HEK293T (cell line): ENCODE measurements around the gene GIMAP6.
"Not testable (repeated sequence)": the region's sequence is repeated elsewhere in the genome, so short reads cannot be mapped to it uniquely, and the experiment has no call there.

ENCODE experiments used
- CTCF ChIA-PET: fragments of 350-600 bp; formaldehyde crosslinking; extraction: SDS; loops from one replicate; lab custom pipeline; 2021; ENCODE audit warnings: antibody characterized with exemption, inconsistent platforms; lab: Yijun Ruan, JAX
- POLR2A ChIA-PET: fragments of 350-600 bp; formaldehyde crosslinking; extraction: SDS; loops from one replicate; lab custom pipeline; 2020; ENCODE audit warnings: antibody characterized with exemption, inconsistent platforms; lab: Yijun Ruan, JAX
- DNase-seq: peaks from one replicate; pipeline ENCODE4 v3.0.0; 2012; ENCODE audit warnings: mixed read lengths; ENCODE audit errors: extremely low spot score
- ARNT ChIP-seq: fragments of 450-650 bp; IDR thresholded peaks from 2 replicates; pipeline ENCODE4 v1.6.1; 2017; ENCODE audit warnings: mild to moderate bottlenecking
- BHLHE40 ChIP-seq: fragments of 450-650 bp; IDR thresholded peaks from 2 replicates; pipeline ENCODE4 v1.6.1; 2016; ENCODE audit warnings: mild to moderate bottlenecking, moderate library complexity, borderline replicate concordance
- CTBP1 ChIP-seq: fragments of 450-650 bp; IDR thresholded peaks from 2 replicates; pipeline ENCODE4 v1.6.1; 2016; ENCODE audit warnings: borderline replicate concordance
- ELF4 ChIP-seq: fragments of 450-650 bp; IDR thresholded peaks from 2 replicates; pipeline ENCODE4 v1.6.1; 2017; ENCODE audit warnings: antibody characterized with exemption
- FOXA1 ChIP-seq: fragments of 450-650 bp; IDR thresholded peaks from 2 replicates; pipeline ENCODE4 v1.6.1; 2016; ENCODE audit warnings: mild to moderate bottlenecking
- FOXK2 ChIP-seq: fragments of 450-650 bp; IDR thresholded peaks from 2 replicates; pipeline ENCODE4 v1.6.1; 2016; ENCODE audit warnings: mild to moderate bottlenecking
- FOXM1 ChIP-seq: fragments of 450-650 bp; IDR thresholded peaks from 2 replicates; pipeline ENCODE4 v1.6.1; 2017; ENCODE audit warnings: mild to moderate bottlenecking, borderline replicate concordance
- HDGF ChIP-seq: fragments of 450-650 bp; IDR thresholded peaks from 2 replicates; pipeline ENCODE4 v1.6.1; 2017; ENCODE audit warnings: antibody characterized with exemption, borderline replicate concordance
- L3MBTL2 ChIP-seq: fragments of 450-650 bp; conservative IDR thresholded peaks from 2 replicates; pipeline ENCODE4 v1.6.1; 2016; ENCODE audit warnings: mild to moderate bottlenecking
- LEF1 ChIP-seq: fragments of 450-650 bp; IDR thresholded peaks from 2 replicates; pipeline ENCODE4 v1.6.1; 2017; ENCODE audit warnings: mild to moderate bottlenecking, borderline replicate concordance
- NFRKB ChIP-seq: fragments of 450-650 bp; IDR thresholded peaks from 2 replicates; pipeline ENCODE4 v1.6.1; 2016; ENCODE audit warnings: mild to moderate bottlenecking, moderate library complexity
- SP1 ChIP-seq: fragments of 450-650 bp; IDR thresholded peaks from 2 replicates; pipeline ENCODE4 v1.6.1; 2017
- SUZ12 ChIP-seq: fragments of 450-650 bp; IDR thresholded peaks from 2 replicates; pipeline ENCODE4 v1.6.1; 2016; ENCODE audit warnings: mild to moderate bottlenecking
- TARDBP ChIP-seq: fragments of 450-650 bp; IDR thresholded peaks from 2 replicates; pipeline ENCODE4 v1.6.1; 2016
- ZNF384 ChIP-seq: fragments of 450-650 bp; IDR thresholded peaks from 2 replicates; pipeline ENCODE4 v1.6.1; 2016
- TF ChIP-seq, protein P1 (sequence below): fragments of 450-650 bp; IDR thresholded peaks from 2 replicates; pipeline ENCODE4 v1.6.1; 2016

GIMAP6 gene

DNA sequence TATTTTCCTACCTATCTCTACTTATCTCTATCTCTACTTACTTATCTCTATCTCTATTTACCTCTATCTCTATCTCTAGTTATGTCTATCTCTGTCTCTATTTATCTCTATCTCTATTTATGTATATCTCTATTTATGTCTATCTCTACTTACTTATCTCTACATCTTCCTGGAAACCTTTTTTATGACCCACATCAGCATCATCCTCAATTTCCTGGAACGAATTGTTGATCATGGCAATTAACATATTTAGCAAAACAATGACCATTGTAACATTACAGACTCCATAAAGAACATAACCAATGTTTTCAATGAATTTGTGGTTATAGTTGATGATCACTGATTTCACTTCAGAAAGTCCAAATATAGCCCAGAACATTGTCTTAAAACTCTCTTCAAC lies 18.3 kb downstream of the GIMAP6 start:
- ChIA-PET POLR2A (no interaction called here), CTCF (no interaction called here)
- TF ChIP-seq CTBP1 (no peak), SUZ12 (no peak), ARNT (no peak), TARDBP (no peak), NFRKB (no peak), FOXK2 (no peak), BHLHE40 (no peak)
- no peak for DNase-seq

DNA sequence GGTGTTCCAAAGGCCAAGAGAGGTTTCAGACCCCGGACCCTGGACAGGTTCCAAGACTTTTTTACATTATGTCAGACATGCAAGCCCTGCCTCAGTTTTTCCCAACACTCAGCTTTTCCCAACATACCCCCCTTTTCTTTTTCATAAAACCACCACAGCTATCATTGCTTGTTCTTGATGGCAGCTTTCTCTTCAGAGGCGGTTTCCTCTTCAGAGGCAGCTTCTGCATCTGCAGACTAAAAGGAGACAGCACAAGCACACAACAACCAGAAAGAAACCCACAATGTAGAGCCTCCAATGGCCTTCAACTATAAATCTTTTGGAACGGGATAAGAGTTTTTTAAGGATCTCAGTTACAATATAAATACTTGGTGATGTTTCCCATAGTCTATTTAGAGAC lies 19.3 kb downstream of the GIMAP6 start:
- ChIA-PET POLR2A (no interaction called here), CTCF (no interaction called here)
- no peak for TF ChIP-seq SUZ12
- TF ChIP-seq ARNT, result no peak
- TF ChIP-seq FOXA1, result no peak
- TF ChIP-seq FOXK2, result no peak
- TF ChIP-seq TARDBP, result no peak
- TF ChIP-seq HDGF, result no peak
- no peak for TF ChIP-seq FOXM1
- TF ChIP-seq CTBP1, result no peak
- no peak for TF ChIP-seq SP1
- TF ChIP-seq ZNF384, result no peak
- TF ChIP-seq ELF4, result no peak
- no peak for TF ChIP-seq LEF1
- TF ChIP-seq, protein P1, sequence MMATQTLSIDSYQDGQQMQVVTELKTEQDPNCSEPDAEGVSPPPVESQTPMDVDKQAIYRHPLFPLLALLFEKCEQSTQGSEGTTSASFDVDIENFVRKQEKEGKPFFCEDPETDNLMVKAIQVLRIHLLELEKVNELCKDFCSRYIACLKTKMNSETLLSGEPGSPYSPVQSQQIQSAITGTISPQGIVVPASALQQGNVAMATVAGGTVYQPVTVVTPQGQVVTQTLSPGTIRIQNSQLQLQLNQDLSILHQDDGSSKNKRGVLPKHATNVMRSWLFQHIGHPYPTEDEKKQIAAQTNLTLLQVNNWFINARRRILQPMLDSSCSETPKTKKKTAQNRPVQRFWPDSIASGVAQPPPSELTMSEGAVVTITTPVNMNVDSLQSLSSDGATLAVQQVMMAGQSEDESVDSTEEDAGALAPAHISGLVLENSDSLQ, result no peak
- TF ChIP-seq L3MBTL2, result no peak
- TF ChIP-seq NFRKB, result no peak
- TF ChIP-seq BHLHE40, result no peak
- DNase-seq, result no peak

DNA sequence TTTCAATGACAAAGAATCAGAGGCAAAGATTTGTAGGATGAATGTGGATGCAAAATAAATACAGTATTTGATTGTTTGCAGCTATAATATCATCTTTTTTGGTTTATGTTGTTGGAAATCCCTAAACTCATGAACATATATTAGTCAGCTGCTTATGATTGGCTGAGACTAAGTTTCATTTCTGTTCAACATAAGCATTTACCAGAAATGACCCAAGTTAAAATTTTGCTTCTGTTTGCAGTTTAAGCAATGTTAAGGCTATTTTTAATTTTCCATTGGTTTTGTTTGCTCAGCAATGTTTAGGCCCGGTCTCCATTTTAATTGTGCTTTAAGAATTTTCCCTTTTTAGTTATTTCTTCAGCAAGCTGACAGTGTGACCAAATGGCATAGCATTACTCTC lies 22.0 kb downstream of the GIMAP6 start:
- TF ChIP-seq SP1 (no peak), ELF4 (no peak), FOXK2 (no peak), CTBP1 (no peak), BHLHE40 (no peak), NFRKB (no peak)
- ChIA-PET POLR2A (no interaction called here), CTCF (no interaction called here)
- no peak for DNase-seq

GRCh38 chr7:150603600-150603999 lies 28.6 kb downstream of the GIMAP6 start:
- CTCF ChIA-PET, POLR2A ChIA-PET, DNase-seq: not testable (repeated sequence)

DNA sequence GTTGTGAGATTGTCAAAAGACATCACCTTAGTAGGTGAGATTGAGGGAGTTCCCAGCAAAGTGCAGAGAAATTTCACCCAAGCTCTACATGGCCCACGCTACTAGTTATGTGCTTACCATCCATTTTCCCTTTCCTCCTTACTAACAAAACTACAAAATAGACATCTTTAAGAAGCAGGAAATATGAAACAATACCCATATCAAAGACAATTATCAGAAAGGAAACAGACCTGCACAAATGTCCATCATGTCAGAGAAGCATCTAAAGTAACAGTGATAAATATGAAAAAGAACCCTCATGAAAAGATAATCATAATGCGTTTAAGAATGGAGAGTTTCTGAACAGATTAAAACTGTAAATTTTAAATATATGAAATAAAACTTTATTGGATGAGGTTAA lies 36.8 kb downstream of the GIMAP6 start:
- TF ChIP-seq CTBP1 (no peak), FOXA1 (no peak), L3MBTL2 (no peak), ZNF384 (no peak), LEF1 (no peak), SUZ12 (no peak), ELF4 (no peak), FOXM1 (no peak), BHLHE40 (no peak), SP1 (no peak), TARDBP (no peak), ARNT (no peak), FOXK2 (no peak), HDGF (no peak), NFRKB (no peak)
- TF ChIP-seq, protein P1, result no peak
- POLR2A ChIA-PET, result no interaction called here
- CTCF ChIA-PET, result no interaction called here
- DNase-seq, result no peak

GRCh38 chr7:150594805-150595204 lies 37.4 kb downstream of the GIMAP6 start:
- no peak for DNase-seq
- ChIA-PET POLR2A (no interaction called here), CTCF (no interaction called here)
- TF ChIP-seq L3MBTL2 (no peak), SP1 (no peak), ZNF384 (no peak), FOXM1 (no peak), BHLHE40 (no peak), HDGF (no peak)
- TF ChIP-seq, protein P1, result no peak

DNA sequence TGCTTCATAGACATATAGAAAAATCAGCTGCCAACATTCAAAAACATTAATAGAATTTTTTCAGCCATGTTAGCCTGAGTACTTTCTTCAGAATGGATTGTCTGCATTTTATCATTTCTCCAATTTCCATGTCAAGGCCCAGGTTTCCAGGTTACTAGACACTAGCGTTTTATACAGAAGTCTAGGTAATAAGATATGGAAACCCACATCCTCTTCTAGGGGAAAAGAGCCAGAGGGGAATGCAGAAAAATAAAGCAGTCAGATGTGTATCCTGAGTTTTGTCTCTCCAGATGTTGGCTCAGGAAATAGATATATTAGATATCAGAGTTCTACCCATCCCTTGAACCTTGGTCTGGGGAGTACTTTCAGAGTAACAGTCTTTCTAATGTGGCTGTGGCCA lies 44.6 kb downstream of the GIMAP6 start:
- CTCF ChIA-PET, result no interaction called here
- TF ChIP-seq FOXM1 (no peak), LEF1 (no peak), HDGF (no peak)
- POLR2A ChIA-PET, result no interaction called here

More for the DNA sequence above, 44.6 kb downstream of the GIMAP6 start:
- no peak for DNase-seq
